ENCODE measurements around the gene SLC29A4.

DNA sequence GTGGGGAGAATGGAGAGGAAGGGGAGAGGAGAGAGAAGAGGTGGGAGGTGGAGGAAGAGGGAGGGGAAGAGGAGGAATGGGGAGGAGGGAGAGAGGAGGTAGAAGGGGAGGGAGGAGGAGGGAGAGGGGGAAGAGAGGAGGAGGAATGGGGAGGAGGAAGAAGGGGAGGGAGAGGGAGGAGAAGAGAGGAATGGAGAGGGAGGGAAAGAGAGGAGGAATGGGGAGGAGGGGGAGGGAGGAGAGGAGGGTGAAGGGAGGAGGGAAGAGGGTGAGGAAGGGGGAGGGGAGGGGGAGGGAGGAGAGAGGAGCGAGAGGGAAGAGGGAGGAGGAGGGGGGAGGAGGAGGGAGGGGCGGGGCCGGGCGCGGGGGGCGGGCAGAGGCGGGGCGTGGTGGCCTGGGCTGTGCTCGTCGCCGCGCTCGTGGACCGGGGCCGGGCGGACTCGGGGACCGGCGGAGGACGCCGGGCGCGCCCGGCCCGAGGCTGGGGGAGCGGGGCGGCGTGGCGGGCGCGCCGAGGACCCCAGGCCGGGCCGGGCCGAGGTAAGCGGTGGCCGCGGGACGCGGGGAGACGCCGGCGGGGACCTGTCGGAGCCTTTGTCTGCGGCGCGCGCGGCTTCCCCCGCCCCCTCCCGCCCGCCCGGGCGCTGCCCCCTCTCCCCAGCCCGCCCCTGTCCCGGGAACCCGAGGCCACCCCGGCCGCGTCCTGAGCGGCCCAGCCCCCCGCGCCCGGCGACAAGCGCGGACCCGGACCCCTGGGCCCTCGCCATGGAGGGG, at the start of gene SLC29A4:
- TF ChIP-seq ZNF565 (CRISPR knock-in tag; conservative IDR thresholded peaks at IDR 0.05; ENCODE audit: low read depth) (no peak), ARNTL (CRISPR knock-in tag; IDR thresholded peaks at IDR 0.05; ENCODE audit: borderline replicate concordance, low read depth) (no peak), POU6F1 (CRISPR knock-in tag; IDR thresholded peaks at IDR 0.05; ENCODE audit: borderline replicate concordance, low read depth) (no peak)
- TF ChIP-seq, protein P1, sequence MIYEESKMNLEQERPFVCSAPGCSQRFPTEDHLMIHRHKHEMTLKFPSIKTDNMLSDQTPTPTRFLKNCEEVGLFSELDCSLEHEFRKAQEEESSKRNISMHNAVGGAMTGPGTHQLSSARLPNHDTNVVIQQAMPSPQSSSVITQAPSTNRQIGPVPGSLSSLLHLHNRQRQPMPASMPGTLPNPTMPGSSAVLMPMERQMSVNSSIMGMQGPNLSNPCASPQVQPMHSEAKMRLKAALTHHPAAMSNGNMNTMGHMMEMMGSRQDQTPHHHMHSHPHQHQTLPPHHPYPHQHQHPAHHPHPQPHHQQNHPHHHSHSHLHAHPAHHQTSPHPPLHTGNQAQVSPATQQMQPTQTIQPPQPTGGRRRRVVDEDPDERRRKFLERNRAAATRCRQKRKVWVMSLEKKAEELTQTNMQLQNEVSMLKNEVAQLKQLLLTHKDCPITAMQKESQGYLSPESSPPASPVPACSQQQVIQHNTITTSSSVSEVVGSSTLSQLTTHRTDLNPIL (CRISPR knock-in tag; IDR thresholded peaks at IDR 0.05; ENCODE audit: low read depth) = no peak
- TF ChIP-seq, protein P2, sequence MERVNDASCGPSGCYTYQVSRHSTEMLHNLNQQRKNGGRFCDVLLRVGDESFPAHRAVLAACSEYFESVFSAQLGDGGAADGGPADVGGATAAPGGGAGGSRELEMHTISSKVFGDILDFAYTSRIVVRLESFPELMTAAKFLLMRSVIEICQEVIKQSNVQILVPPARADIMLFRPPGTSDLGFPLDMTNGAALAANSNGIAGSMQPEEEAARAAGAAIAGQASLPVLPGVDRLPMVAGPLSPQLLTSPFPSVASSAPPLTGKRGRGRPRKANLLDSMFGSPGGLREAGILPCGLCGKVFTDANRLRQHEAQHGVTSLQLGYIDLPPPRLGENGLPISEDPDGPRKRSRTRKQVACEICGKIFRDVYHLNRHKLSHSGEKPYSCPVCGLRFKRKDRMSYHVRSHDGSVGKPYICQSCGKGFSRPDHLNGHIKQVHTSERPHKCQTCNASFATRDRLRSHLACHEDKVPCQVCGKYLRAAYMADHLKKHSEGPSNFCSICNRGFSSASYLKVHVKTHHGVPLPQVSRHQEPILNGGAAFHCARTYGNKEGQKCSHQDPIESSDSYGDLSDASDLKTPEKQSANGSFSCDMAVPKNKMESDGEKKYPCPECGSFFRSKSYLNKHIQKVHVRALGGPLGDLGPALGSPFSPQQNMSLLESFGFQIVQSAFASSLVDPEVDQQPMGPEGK (CRISPR knock-in tag; IDR thresholded peaks at IDR 0.05; ENCODE audit: borderline replicate concordance) = no peak
- TF ChIP-seq, protein P3, sequence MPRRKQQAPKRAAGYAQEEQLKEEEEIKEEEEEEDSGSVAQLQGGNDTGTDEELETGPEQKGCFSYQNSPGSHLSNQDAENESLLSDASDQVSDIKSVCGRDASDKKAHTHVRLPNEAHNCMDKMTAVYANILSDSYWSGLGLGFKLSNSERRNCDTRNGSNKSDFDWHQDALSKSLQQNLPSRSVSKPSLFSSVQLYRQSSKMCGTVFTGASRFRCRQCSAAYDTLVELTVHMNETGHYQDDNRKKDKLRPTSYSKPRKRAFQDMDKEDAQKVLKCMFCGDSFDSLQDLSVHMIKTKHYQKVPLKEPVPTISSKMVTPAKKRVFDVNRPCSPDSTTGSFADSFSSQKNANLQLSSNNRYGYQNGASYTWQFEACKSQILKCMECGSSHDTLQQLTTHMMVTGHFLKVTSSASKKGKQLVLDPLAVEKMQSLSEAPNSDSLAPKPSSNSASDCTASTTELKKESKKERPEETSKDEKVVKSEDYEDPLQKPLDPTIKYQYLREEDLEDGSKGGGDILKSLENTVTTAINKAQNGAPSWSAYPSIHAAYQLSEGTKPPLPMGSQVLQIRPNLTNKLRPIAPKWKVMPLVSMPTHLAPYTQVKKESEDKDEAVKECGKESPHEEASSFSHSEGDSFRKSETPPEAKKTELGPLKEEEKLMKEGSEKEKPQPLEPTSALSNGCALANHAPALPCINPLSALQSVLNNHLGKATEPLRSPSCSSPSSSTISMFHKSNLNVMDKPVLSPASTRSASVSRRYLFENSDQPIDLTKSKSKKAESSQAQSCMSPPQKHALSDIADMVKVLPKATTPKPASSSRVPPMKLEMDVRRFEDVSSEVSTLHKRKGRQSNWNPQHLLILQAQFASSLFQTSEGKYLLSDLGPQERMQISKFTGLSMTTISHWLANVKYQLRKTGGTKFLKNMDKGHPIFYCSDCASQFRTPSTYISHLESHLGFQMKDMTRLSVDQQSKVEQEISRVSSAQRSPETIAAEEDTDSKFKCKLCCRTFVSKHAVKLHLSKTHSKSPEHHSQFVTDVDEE (CRISPR knock-in tag; IDR thresholded peaks at IDR 0.05) = no peak

All from SK-N-SH treated with all-trans-retinoic acid at 6 μM for 48 hours (cell line).